NB4 (cell line): ENCODE data around the gene GAS2.

Experiments
- CTCF ChIP-seq: IDR thresholded peaks from one replicate; pipeline ENCODE4 v1.5.1; 2012; ENCODE audit warnings: low read depth, low read length
- MAX ChIP-seq: IDR thresholded peaks from 2 replicates; pipeline ENCODE4 v1.6.1; 2011; ENCODE audit warnings: low read depth, low read length
- MYC ChIP-seq: IDR thresholded peaks from 2 replicates; pipeline ENCODE4 v1.6.1; 2011; ENCODE audit warnings: low read depth, low read length
- POLR2A ChIP-seq: IDR thresholded peaks from 2 replicates; pipeline ENCODE4 v1.6.1; 2011; ENCODE audit warnings: mild to moderate bottlenecking; ENCODE audit not compliant: insufficient read length; ENCODE audit errors: extremely low read depth

- no peak for TF ChIP-seq CTCF
- no peak for TF ChIP-seq POLR2A
- no peak for TF ChIP-seq MAX
- no peak for TF ChIP-seq MYC
Measured at GRCh38 chr11:22657101-22657694, 9.2 kb upstream of the GAS2 start.
